Psoas muscle (tissue), 8 donors: Measurements from ENCODE around the gene RXFP1. TPM values are rescaled to one million over a fixed set of nuclear protein-coding genes. Genes with fewer than 3 reads are reported as not detected.
"Not testable (repeated sequence)": the region's sequence is repeated elsewhere in the genome, so short reads cannot be mapped to it uniquely, and the experiment has no call there.

Experiments used
- ATAC-seq, 4 donors: fragments of 200-7000 bp; cut with Tn5 transposase; one replicate each; pipeline ENCODE4 v1.9.1; 2020; ENCODE audit warnings: moderate library complexity in 3 of 4, mild to moderate bottlenecking in 2 of 4
- DNase-seq, 2 donors: peaks; one replicate each; pipeline ENCODE4 v3.0.0-alpha.2; 2020
- H3K27ac ChIP-seq: fragments of 200-600 bp; one replicate; pipeline ENCODE4 v1.8.0; 2022
- H3K27me3 ChIP-seq, 3 donors: fragments of 200-600 bp in 1 of 3; one replicate each; pipeline versions ENCODE4 v1.6.1 to v1.8.0; 2013 to 2022; ENCODE audit warnings: low read length in 2 of 3, mild to moderate bottlenecking in 2 of 3, moderate library complexity in 1 of 3; ENCODE audit not compliant: insufficient read depth in 3 of 3
- H3K36me3 ChIP-seq, 2 donors: fragments of 200-600 bp in 1 of 2; one replicate each; pipeline versions ENCODE4 v1.6.1 to v1.8.0; 2013 to 2022; ENCODE audit warnings: low read depth in 1 of 2, mild to moderate bottlenecking in 1 of 2, moderate library complexity in 1 of 2; ENCODE audit not compliant: insufficient read depth in 1 of 2
- H3K4me1 ChIP-seq: fragments of 200-600 bp; one replicate; pipeline ENCODE4 v1.8.0; 2022
- H3K4me3 ChIP-seq: fragments of 200-600 bp; one replicate; pipeline ENCODE4 v1.8.0; 2022; ENCODE audit warnings: mild to moderate bottlenecking
- H3K9me3 ChIP-seq: fragments of 200-600 bp; one replicate; pipeline ENCODE4 v1.8.0; 2022
- CTCF ChIP-seq: fragments of 200-600 bp; IDR thresholded peaks from one replicate; pipeline ENCODE4 v1.8.0; 2022; ENCODE audit warnings: antibody characterized with exemption
- WGBS, 3 donors: extraction: QIAGEN DNeasy Blood & Tissue Kit; methylation state at CpG; one replicate each; pipeline versions ENCODE4 v1.1.6 to v1.1.7; 2013; 5-methylcytosine and 5-hydroxymethylcytosine counted together
- intact Hi-C, 2 donors: fragments of 100-400 bp; cut with DNase I; formaldehyde crosslinking; loops; one replicate each; pipeline versions ENCODE4 v1.11.0 to v1.14.2; 2022
- polyA plus RNA-seq, 3 donors: library from polyadenylated mRNA; stranded (reverse); fragments of 200-250 nt; gene quantifications; one replicate each; pipeline ENCODE4 v1.2.3, GENCODE V29; 2013
- total RNA-seq, 4 donors: library from RNA; stranded (reverse); fragmentation: NEBNext Ultra II Directional in 2 of 4; extraction: Animal tissue kit (Norgen Biotek cat#: 25700) in 2 of 4; gene quantifications; one replicate each; pipeline versions ENCODE4 v1.2.1 to v1.2.4, GENCODE V29; 2021 to 2023
- donor health status: healthy with polysubstance abuse.
- donor health status: DM: no; HTN: no; CAD: no; lungs with moderate emphysema.
- donor health status: Bipolar disorder and iron deficiency.
- donor health status: healthy.
- donor health status: DM: yes; HTN: yes; CAD: no.
- donor health status: DM: no; HTN: no; CAD: no.
- donor health status: DM: no; HTN: no; CAD: no.
- donor health status: DM: yes; HTN: yes; CAD: no.

RXFP1 gene
- total and polyA plus RNA-seq, 7 donors: 0.01 TPM; not detected in 6

- no peak for TF ChIP-seq CTCF
- 24% methylated on average over 3 of the region's 3 CpGs for WGBS, 3 donors
- ATAC-seq: no peak
Observed at GRCh38 chr4:158644760-158645159, 123.1 kb downstream of the RXFP1 start.

GRCh38 chr4:158649111-158649680 lies 127.5 kb downstream of the RXFP1 start:
- Histone ChIP-seq H3K4me3 (no peak overlapping the region), H3K9me3 (no peaks in the 10 kb centered on the region), H3K27ac (no peak overlapping the region), H3K4me1 (no peaks in the 10 kb centered on the region), H3K27me3 (no peaks in the 10 kb centered on the region), H3K36me3 (no peaks in the 10 kb centered on the region)
- 21 to 41% (median 27%) methylated on average over 4 of the region's 4 CpGs for WGBS, 3 donors
- ATAC-seq (no peak), DNase-seq (no peak)
- no peak for TF ChIP-seq CTCF
- intact Hi-C loops: no loop called here

More at GRCh38 chr4:158644760-158645159, 123.1 kb downstream of the RXFP1 start:
- H3K27me3 ChIP-seq: no peaks in the 10 kb centered on the region
- no peaks in the 10 kb centered on the region for H3K36me3 ChIP-seq
- no peaks in the 10 kb centered on the region for H3K4me1 ChIP-seq
- no peak overlapping the region for H3K4me3 ChIP-seq
- DNase-seq: no peak
- intact Hi-C loops: no loop called here
- H3K9me3 ChIP-seq: no peaks in the 10 kb centered on the region
- H3K27ac ChIP-seq: no peak overlapping the region

- ATAC-seq (no peak), DNase-seq (no peak)
- intact Hi-C loops: no loop called here
- H3K36me3 ChIP-seq: no peaks in the 10 kb centered on the region
- H3K4me1 ChIP-seq: no peaks in the 10 kb centered on the region
- TF ChIP-seq CTCF: no peak
- no peak overlapping the region for H3K27ac ChIP-seq
- H3K9me3 ChIP-seq: no peaks in the 10 kb centered on the region
- H3K27me3 ChIP-seq: no peaks in the 10 kb centered on the region
- WGBS, 3 donors: 23 to 38% (median 27%) methylated on average over 2 of the region's 2 CpGs
- no peak overlapping the region for H3K4me3 ChIP-seq
Observed at GRCh38 chr4:158652920-158653319, 131.2 kb downstream of the RXFP1 start.

- no peaks in the 10 kb centered on the region for H3K9me3 ChIP-seq
- H3K27me3 ChIP-seq: no peaks in the 10 kb centered on the region
- WGBS, 3 donors: 83 to 90% (median 87%) methylated on average over 1 of the region's 1 CpG
- no peak for ATAC-seq
- no peak overlapping the region for H3K4me3 ChIP-seq
- no peak overlapping the region for H3K27ac ChIP-seq
- no peaks in the 10 kb centered on the region for H3K36me3 ChIP-seq
- no peak for DNase-seq
- H3K4me1 ChIP-seq: no peaks in the 10 kb centered on the region
- no peak for TF ChIP-seq CTCF
- intact Hi-C loops: no loop called here
Observed at GRCh38 chr4:158656439-158656838, 134.8 kb downstream of the RXFP1 start.

- Histone ChIP-seq H3K9me3 (no peaks in the 10 kb centered on the region), H3K4me1 (no peaks in the 10 kb centered on the region), H3K27ac (no peak overlapping the region), H3K27me3 (no peaks in the 10 kb centered on the region), H3K36me3 (no peaks in the 10 kb centered on the region), H3K4me3 (no peak overlapping the region)
- ATAC-seq (no peak), DNase-seq (no peak)
- no peak for TF ChIP-seq CTCF
- intact Hi-C loops: no loop called here
- WGBS, 3 donors: 79 to 91% (median 89%) methylated on average over 11 of the region's 11 CpGs
Observed at GRCh38 chr4:158657291-158657690, 135.6 kb downstream of the RXFP1 start.

- DNase-seq, H3K27me3 ChIP-seq, ATAC-seq, H3K9me3 ChIP-seq, intact Hi-C loops, H3K36me3 ChIP-seq, H3K4me1 ChIP-seq, H3K4me3 ChIP-seq, H3K27ac ChIP-seq: not testable (repeated sequence)
- WGBS, 3 donors: 65 to 76% (median 65%) methylated on average over 4 of the region's 4 CpGs
Observed at GRCh38 chr4:158663255-158663654, 141.6 kb downstream of the RXFP1 start.

- not testable (repeated sequence) for ATAC-seq
Observed at GRCh38 chr4:158663707-158664625, 142.3 kb downstream of the RXFP1 start.

More at GRCh38 chr4:158663707-158664625, 142.3 kb downstream of the RXFP1 start:
- H3K9me3 ChIP-seq, intact Hi-C loops, H3K4me1 ChIP-seq, DNase-seq, H3K4me3 ChIP-seq, H3K27me3 ChIP-seq, H3K27ac ChIP-seq, H3K36me3 ChIP-seq: not testable (repeated sequence)
- WGBS, 3 donors: 81 to 88% (median 88%) methylated on average over 8 of the region's 8 CpGs
